Vagina (tissue), 2 donors: ENCODE data around the gene SCAF4. TPM values are rescaled to one million over a fixed set of nuclear protein-coding genes. Genes with fewer than 3 reads are reported as not detected.

Experiments
- DNase-seq, 2 donors: peaks; one replicate each; pipeline ENCODE4 v3.0.0-alpha.2; 2017; ENCODE audit errors: extremely low spot score in 2 of 2
- H3K27ac ChIP-seq: fragments of 200-600 bp; sonication (generic); one replicate; pipeline ENCODE4 v1.5.1; 2019
- H3K27me3 ChIP-seq: fragments of 200-600 bp; sonication (generic); one replicate; pipeline ENCODE4 v1.5.1; 2019
- H3K36me3 ChIP-seq, 2 donors: fragments of 200-600 bp; sonication (generic); one replicate each; pipeline ENCODE4 v1.5.1; 2017 to 2019
- H3K4me1 ChIP-seq: fragments of 200-600 bp; sonication (generic); one replicate; pipeline ENCODE4 v1.5.1; 2019
- H3K4me3 ChIP-seq, 2 donors: fragments of 200-600 bp; sonication (generic); 1 replicate in 1 of 2; 2 replicates in 1 of 2; pipeline ENCODE4 v1.5.1; 2016 to 2019
- H3K9me3 ChIP-seq: fragments of 200-600 bp; sonication (generic); one replicate; pipeline ENCODE4 v1.5.1; 2019
- POLR2A ChIP-seq, 2 donors: fragments of 450-650 bp; IDR thresholded peaks; one replicate each; pipeline ENCODE4 v1.6.1; 2017; ENCODE audit warnings: antibody characterized with exemption in 2 of 2, mild to moderate bottlenecking in 2 of 2, moderate library complexity in 2 of 2
- POLR2AphosphoS5 ChIP-seq, 2 donors: sonication (generic); formaldehyde crosslinking; IDR thresholded peaks; one replicate each; pipeline ENCODE4 v1.9.0; 2017; ENCODE audit warnings: antibody characterized with exemption in 2 of 2, mild to moderate bottlenecking in 2 of 2, low read depth in 1 of 2; ENCODE audit not compliant: insufficient read depth in 1 of 2
- intact Hi-C: fragments of 100-400 bp; cut with DNase I; formaldehyde crosslinking; loops from one replicate; pipeline ENCODE4 v1.15.1; 2023
- total RNA-seq: library from RNA; depleted of rRNA; stranded (reverse); fragments of >200 nt; gene quantifications from one replicate; pipeline ENCODE4 v1.2.3, GENCODE V29; 2016
- TF ChIP-seq, protein P1 (sequence below), 3 experiments: fragments of 450-650 bp in 2 of 3; fragments of 200-600 bp in 1 of 3; sonication (generic) in 1 of 3; IDR thresholded peaks; one replicate each; pipeline ENCODE4 v1.5.1; 2017 to 2019; ENCODE audit warnings: antibody characterized with exemption in 3 of 3, mild to moderate bottlenecking in 2 of 3, moderate library complexity in 2 of 3

The SCAF4 gene
- total RNA-seq, 1 donor from 2014 or later, result 23.1 TPM

DNA sequence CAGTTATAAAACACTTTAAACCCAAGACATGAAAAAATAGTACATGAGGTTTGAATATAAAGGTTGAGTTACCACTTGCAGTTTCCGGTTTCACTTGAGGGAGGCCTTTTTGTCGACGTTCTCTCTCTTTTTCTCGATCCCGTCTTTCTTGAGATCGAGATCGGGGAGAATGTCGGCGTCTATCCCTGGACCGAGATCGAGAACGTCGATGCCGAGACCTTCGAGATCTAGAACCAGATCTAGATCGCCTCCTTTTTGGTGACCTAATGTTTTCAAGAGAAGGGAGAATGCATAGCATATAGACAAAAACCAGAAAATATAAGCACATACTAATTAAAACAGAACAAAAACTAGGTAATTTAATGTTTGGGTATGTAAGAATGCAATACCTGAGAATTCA, 38.7 kb downstream of the SCAF4 start:
- DNase-seq, result no peak
- intact Hi-C loops, result no loop called here
- H3K36me3 ChIP-seq, result peaks cover 4 to 70% of the 10 kb centered on the region in 2 donors
- no peaks in the 10 kb centered on the region for H3K27me3 ChIP-seq
- no peak for TF ChIP-seq POLR2A (IDR thresholded peaks at IDR 0.05)
- TF ChIP-seq, protein P1, sequence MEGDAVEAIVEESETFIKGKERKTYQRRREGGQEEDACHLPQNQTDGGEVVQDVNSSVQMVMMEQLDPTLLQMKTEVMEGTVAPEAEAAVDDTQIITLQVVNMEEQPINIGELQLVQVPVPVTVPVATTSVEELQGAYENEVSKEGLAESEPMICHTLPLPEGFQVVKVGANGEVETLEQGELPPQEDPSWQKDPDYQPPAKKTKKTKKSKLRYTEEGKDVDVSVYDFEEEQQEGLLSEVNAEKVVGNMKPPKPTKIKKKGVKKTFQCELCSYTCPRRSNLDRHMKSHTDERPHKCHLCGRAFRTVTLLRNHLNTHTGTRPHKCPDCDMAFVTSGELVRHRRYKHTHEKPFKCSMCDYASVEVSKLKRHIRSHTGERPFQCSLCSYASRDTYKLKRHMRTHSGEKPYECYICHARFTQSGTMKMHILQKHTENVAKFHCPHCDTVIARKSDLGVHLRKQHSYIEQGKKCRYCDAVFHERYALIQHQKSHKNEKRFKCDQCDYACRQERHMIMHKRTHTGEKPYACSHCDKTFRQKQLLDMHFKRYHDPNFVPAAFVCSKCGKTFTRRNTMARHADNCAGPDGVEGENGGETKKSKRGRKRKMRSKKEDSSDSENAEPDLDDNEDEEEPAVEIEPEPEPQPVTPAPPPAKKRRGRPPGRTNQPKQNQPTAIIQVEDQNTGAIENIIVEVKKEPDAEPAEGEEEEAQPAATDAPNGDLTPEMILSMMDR (IDR thresholded peaks at IDR 0.05), result no peak
- TF ChIP-seq POLR2AphosphoS5 (IDR thresholded peaks at IDR 0.05; ENCODE audit: insufficient read depth in 1 of 2, low read depth in 1 of 2), result no peak
- H3K4me3 ChIP-seq, result no peak overlapping the region
- no peaks in the 10 kb centered on the region for H3K9me3 ChIP-seq
- no peaks in the 10 kb centered on the region for H3K4me1 ChIP-seq
- H3K27ac ChIP-seq, result no peak overlapping the region

DNA sequence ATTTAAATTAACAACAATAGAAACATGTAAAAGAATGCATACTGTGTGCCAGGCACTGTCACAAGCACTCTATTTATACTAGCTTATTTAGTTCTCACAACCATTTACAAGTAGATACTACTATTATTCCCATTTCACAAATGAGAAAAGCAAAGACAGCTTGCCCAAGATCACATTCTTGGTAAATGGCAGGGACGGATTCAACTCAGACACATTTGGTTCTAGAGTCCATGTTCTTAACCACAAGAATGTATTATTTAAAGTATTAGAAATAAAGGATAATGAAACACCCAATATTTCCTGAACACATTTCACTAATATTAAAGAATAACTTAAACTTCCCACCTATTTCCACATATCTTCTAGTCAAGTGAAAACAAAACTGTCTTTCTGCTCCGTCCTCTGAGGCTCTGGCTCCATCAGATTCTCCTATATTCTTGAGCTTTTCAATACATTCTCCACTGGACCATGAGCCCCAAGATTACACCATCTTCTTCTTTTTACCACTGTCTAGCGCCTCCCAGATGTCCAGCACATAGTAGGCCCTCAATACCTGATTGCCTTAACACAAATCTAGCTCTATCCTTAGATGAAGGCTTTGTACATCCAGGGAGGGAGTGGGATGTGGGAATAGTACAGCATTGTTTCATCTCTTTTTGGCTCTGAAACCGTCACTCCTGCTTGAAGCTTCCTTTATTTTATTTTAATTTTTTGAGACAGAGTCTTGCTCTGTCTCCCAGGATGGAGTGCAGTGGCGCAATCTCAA, 43.1 kb downstream of the SCAF4 start:
- Histone ChIP-seq H3K27me3 (no peaks in the 10 kb centered on the region), H3K4me3 (no peak overlapping the region), H3K9me3 (no peaks in the 10 kb centered on the region), H3K36me3 (peaks cover 4 to 83% of the 10 kb centered on the region in 2 donors), H3K27ac (no peak overlapping the region), H3K4me1 (no peaks in the 10 kb centered on the region)
- TF ChIP-seq POLR2A (IDR thresholded peaks at IDR 0.05) (no peak), POLR2AphosphoS5 (IDR thresholded peaks at IDR 0.05; ENCODE audit: insufficient read depth in 1 of 2, low read depth in 1 of 2) (no peak)
- TF ChIP-seq, protein P1 (IDR thresholded peaks at IDR 0.05), result no peak
- intact Hi-C loops, result no loop called here
- no peak for DNase-seq

DNA sequence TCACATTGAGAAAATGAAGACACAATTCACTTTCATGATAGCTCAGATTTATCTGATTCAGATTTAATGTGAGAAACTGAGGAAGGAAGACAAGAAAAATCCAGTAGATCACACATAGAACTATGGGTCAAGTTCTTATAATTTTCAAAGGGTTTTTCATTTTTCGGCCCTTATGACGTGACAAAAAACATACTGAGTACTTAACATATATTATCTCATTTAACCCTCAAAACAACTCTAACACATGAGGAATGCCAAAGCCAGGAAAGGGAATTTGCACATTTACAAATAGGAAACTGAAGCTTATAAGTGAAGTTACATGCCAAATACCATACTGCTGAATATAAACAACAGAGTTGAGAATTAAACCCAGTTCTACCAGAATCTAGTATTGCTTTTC, 44.8 kb downstream of the SCAF4 start:
- intact Hi-C loops, result no loop called here
- Histone ChIP-seq H3K27me3 (no peaks in the 10 kb centered on the region), H3K9me3 (no peaks in the 10 kb centered on the region), H3K4me1 (no peaks in the 10 kb centered on the region), H3K4me3 (no peak overlapping the region), H3K27ac (no peak overlapping the region), H3K36me3 (peaks cover 4 to 80% of the 10 kb centered on the region in 2 donors)
- DNase-seq, result no peak
- TF ChIP-seq, protein P1 (IDR thresholded peaks at IDR 0.05), result no peak
- no peak for TF ChIP-seq POLR2AphosphoS5 (IDR thresholded peaks at IDR 0.05; ENCODE audit: insufficient read depth in 1 of 2, low read depth in 1 of 2)
- no peak for TF ChIP-seq POLR2A (IDR thresholded peaks at IDR 0.05)

DNA sequence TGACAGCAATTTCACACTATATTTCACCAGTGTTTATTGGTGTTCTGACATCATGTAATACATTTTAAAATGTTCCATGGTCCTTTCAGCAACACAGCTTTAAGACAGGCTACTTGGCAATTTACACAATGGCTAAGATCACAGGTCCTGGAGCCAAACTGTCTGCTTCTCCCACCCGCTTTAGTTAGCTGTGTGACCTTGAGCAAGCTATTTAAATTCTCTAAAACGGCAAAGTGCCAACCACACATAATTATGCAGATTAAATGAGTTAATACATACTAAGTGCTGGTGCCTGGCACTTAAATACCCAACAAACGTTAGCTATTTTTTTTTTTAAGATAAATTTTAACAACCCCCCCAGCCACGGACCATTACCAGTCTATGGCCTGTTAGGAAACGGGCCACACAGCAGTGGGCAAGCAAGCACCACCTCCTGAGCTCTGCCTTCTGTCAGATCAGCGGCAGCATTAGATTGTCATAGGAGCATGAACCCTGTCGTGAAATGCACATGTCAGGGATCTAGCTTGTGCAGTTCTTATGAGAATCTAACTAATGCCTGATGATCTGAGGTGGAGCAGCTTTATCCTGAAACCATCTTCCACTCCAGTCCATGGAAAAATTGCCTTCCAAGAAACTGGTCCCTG, 45.5 kb downstream of the SCAF4 start:
- intact Hi-C loops, result no loop called here
- H3K27ac ChIP-seq, result no peak overlapping the region
- no peak overlapping the region for H3K4me3 ChIP-seq
- TF ChIP-seq POLR2AphosphoS5 (IDR thresholded peaks at IDR 0.05; ENCODE audit: insufficient read depth in 1 of 2, low read depth in 1 of 2) (no peak), POLR2A (IDR thresholded peaks at IDR 0.05) (no peak)
- TF ChIP-seq, protein P1 (IDR thresholded peaks at IDR 0.05), result no peak
- H3K4me1 ChIP-seq, result no peaks in the 10 kb centered on the region
- H3K27me3 ChIP-seq, result no peaks in the 10 kb centered on the region
- DNase-seq, result no peak
- H3K9me3 ChIP-seq, result no peaks in the 10 kb centered on the region
- peaks cover under 1 to 78% of the 10 kb centered on the region in 2 donors for H3K36me3 ChIP-seq

DNA sequence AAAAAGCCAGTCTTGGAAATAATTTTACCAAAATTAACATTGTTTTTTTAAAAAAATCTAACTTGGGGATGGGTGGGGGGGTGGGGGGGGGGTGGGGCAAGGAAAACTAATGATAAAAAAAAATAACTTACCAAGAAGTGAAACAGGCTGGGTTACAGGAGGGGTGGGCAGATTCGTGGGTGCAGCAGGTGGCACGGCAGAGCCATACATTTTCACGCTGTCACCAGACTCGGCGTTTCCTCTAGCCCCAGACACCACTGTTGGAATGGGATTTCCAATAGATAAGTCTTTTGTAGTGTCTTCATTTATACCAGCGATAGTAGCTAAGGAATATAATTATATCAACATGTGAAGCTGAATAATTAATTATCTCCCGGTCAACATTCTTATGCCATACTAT, 47.0 kb downstream of the SCAF4 start:
- H3K9me3 ChIP-seq, result no peaks in the 10 kb centered on the region
- no peak for DNase-seq
- H3K27ac ChIP-seq, result no peak overlapping the region
- H3K36me3 ChIP-seq, result peaks cover 0 to 73% of the 10 kb centered on the region in 2 donors
- no peak overlapping the region for H3K4me3 ChIP-seq
- TF ChIP-seq, protein P1 (IDR thresholded peaks at IDR 0.05), result no peak
- TF ChIP-seq POLR2AphosphoS5 (IDR thresholded peaks at IDR 0.05; ENCODE audit: insufficient read depth in 1 of 2, low read depth in 1 of 2), result no peak
- TF ChIP-seq POLR2A (IDR thresholded peaks at IDR 0.05), result no peak
- H3K4me1 ChIP-seq, result no peaks in the 10 kb centered on the region
- intact Hi-C loops, result no loop called here
- H3K27me3 ChIP-seq, result no peaks in the 10 kb centered on the region
